Neuronal stem cell (in vitro differentiated cells): Measurements from ENCODE around the gene KCNQ1.

Experiments
- DNase-seq: peaks from one replicate; pipeline ENCODE4 v3.0.0-alpha.2; 2013; ENCODE audit warnings: low spot score
- H2AFZ ChIP-seq: one replicate; pipeline ENCODE4 v1.6.1; 2013; ENCODE audit warnings: mild to moderate bottlenecking, low read length, inconsistent platforms
- H2AK5ac ChIP-seq: 2 replicates; pipeline ENCODE4 v1.6.1; 2013; ENCODE audit warnings: low read depth, mild to moderate bottlenecking, inconsistent platforms, low read length, moderate library complexity, mixed read lengths
- H2BK120ac ChIP-seq: 2 replicates; pipeline ENCODE4 v1.6.1; 2013; ENCODE audit warnings: low read depth, mild to moderate bottlenecking, inconsistent platforms, low read length, moderate library complexity, mixed read lengths
- H2BK12ac ChIP-seq: one replicate; pipeline ENCODE4 v1.6.1; 2013; ENCODE audit warnings: low read length, inconsistent platforms
- H2BK15ac ChIP-seq: 2 replicates; pipeline ENCODE4 v1.6.1; 2013; ENCODE audit warnings: mild to moderate bottlenecking, low read length, inconsistent platforms, mixed read lengths
- H2BK5ac ChIP-seq: one replicate; pipeline ENCODE4 v1.6.1; 2013; ENCODE audit warnings: inconsistent platforms, mild to moderate bottlenecking, low read length, moderate library complexity
- H3K14ac ChIP-seq: one replicate; pipeline ENCODE4 v1.6.1; 2013; ENCODE audit warnings: low read length, inconsistent platforms
- H3K18ac ChIP-seq: 2 replicates; pipeline ENCODE4 v1.6.1; 2013; ENCODE audit warnings: low read length, inconsistent platforms
- H3K23ac ChIP-seq: 2 replicates; pipeline ENCODE4 v1.6.1; 2013; ENCODE audit warnings: low read depth, mild to moderate bottlenecking, mixed read lengths, low read length, inconsistent platforms; ENCODE audit not compliant: poor library complexity
- H3K27ac ChIP-seq: replicated peaks from 3 replicates; pipeline ENCODE4 v1.5.1; 2013; ENCODE audit warnings: low read length, inconsistent platforms
- H3K27me3 ChIP-seq, 3 experiments: 2 replicates each; pipeline ENCODE4 v1.6.1; 2013; ENCODE audit warnings: low read length in 3 of 3, mild to moderate bottlenecking in 2 of 3, inconsistent platforms in 1 of 3, low read depth in 1 of 3, mixed read lengths in 1 of 3, moderate library complexity in 1 of 3; ENCODE audit not compliant: control insufficient read depth in 3 of 3, insufficient read depth in 3 of 3
- H3K36me3 ChIP-seq, 2 donors: replicated peaks in 1 of 2; 2 replicates each; pipeline ENCODE4 v1.6.1; 2013; ENCODE audit warnings: low read length in 2 of 2; ENCODE audit not compliant: control insufficient read depth in 2 of 2, insufficient read depth in 2 of 2
- H3K4ac ChIP-seq: 2 replicates; pipeline ENCODE4 v1.6.1; 2013; ENCODE audit warnings: inconsistent platforms, mild to moderate bottlenecking, low read length, moderate library complexity
- H3K4me1 ChIP-seq, 2 donors: 1 replicate in 1 of 2; 2 replicates in 1 of 2; pipeline ENCODE4 v1.6.1; 2013; ENCODE audit warnings: low read length in 2 of 2, low read depth in 1 of 2; ENCODE audit not compliant: control insufficient read depth in 2 of 2, insufficient read depth in 1 of 2
- H3K4me2 ChIP-seq: one replicate; pipeline ENCODE4 v1.6.1; 2013; ENCODE audit warnings: mild to moderate bottlenecking, low read length, inconsistent platforms; ENCODE audit not compliant: insufficient read depth, poor library complexity, severe bottlenecking
- H3K4me3 ChIP-seq, 2 donors: 2 replicates each; pipeline ENCODE4 v1.5.1; 2013; ENCODE audit warnings: low read length in 2 of 2, mild to moderate bottlenecking in 2 of 2, inconsistent platforms in 1 of 2, moderate library complexity in 1 of 2
- H3K79me1 ChIP-seq: one replicate; pipeline ENCODE4 v1.6.1; 2013; ENCODE audit warnings: low read depth, mild to moderate bottlenecking, inconsistent platforms, low read length, moderate library complexity
- H3K9ac ChIP-seq: one replicate; pipeline ENCODE4 v1.6.1; 2013; ENCODE audit warnings: mild to moderate bottlenecking, low read depth, low read length, inconsistent platforms; ENCODE audit not compliant: poor library complexity
- H3K9me3 ChIP-seq, 2 donors: replicated peaks in 1 of 2; 2 replicates each; pipeline versions ENCODE3 to v1.6.1; 2013; ENCODE audit warnings: low read length in 2 of 2, mild to moderate bottlenecking in 2 of 2, inconsistent platforms in 1 of 2, low read depth in 1 of 2, mixed read lengths in 1 of 2, moderate library complexity in 1 of 2; ENCODE audit not compliant: control insufficient read depth in 2 of 2, insufficient read depth in 1 of 2
- H4K8ac ChIP-seq: one replicate; pipeline ENCODE4 v1.6.1; 2013; ENCODE audit warnings: low read depth, mild to moderate bottlenecking, inconsistent platforms, low read length, moderate library complexity
- H4K91ac ChIP-seq: one replicate; pipeline ENCODE4 v1.6.1; 2013; ENCODE audit warnings: low read length, low read depth, mild to moderate bottlenecking, inconsistent platforms; ENCODE audit not compliant: poor library complexity
- WGBS, 2 donors: extraction: QIAGEN DNeasy Blood & Tissue Kit; methylation state at CpG; one replicate each; pipeline ENCODE4 v1.1.7; 2013; ENCODE audit warnings: missing lambda C conversion rate in 2 of 2, mixed read lengths in 1 of 2; ENCODE audit not compliant: insufficient read length in 2 of 2, insufficient replicate concordance in 1 of 2; ENCODE audit errors: extremely low coverage in 2 of 2; 5-methylcytosine and 5-hydroxymethylcytosine counted together

The KCNQ1 gene

DNA sequence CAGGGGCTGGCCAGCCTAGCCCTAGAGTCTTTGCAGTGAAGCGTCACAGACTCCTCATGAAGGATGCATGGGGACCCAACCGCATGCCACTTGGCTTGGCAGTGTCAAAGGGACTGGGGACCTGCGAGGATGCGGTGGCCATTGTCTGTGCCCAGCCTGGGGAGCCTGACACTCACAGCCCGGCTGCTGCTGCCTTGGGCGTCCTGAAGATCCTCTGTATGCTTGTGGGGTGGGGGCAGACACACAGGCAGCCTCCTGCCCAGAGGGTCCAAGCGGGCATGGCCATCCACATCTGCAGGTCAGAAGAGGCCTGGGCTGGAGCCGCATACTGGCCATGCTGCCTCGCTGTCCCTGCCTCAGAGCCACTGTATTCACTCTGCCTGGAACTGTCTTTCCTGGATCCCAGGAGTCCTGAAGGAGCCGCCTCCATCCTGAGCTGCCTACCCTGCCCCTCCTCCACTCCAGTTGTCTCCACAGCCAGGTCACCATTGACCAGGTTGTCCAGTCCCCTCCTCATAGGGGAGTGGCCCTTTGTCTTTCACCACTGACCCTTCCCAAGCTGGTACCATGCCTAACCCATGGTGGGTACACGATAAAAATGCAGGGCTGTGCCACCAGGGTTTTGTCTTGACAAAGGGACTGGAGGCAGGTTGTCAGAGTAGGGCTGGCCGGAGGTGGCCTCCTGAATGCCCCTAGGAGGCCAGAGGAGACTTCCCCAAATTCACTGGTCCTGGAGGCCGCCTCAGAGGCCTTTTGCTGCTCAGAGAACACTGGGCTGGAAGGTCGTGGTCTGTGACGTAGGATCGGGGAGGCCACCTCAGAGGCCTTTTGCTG, 148.0 kb downstream of the KCNQ1 start:
- H3K14ac ChIP-seq = peak overlapping the region; percentile 10
- H3K4me2 ChIP-seq = no peak overlapping the region
- H3K36me3 ChIP-seq = no peaks in the 10 kb centered on the region
- peak overlapping the region; percentile 60 for H2BK5ac ChIP-seq
- H3K18ac ChIP-seq = peak overlapping the region; percentile 60
- no peak overlapping the region for H3K9ac ChIP-seq
- peak overlapping the region; percentile 54 for H2BK15ac ChIP-seq
- no peak overlapping the region for H2BK120ac ChIP-seq
- H3K4me1 ChIP-seq = peaks cover 0 to 12% of the 10 kb centered on the region in 2 donors
- peak overlapping the region; percentile 86 for H2AK5ac ChIP-seq
- no peak for DNase-seq
- no peak overlapping the region for H3K4me3 ChIP-seq
- peaks cover 2% of the 10 kb centered on the region for H3K79me1 ChIP-seq
- peaks cover 0 to 4% (median 0%) of the 10 kb centered on the region in 3 experiments for H3K27me3 ChIP-seq
- peak overlapping the region; percentile 16 for H2BK12ac ChIP-seq
- no peak overlapping the region for H2AFZ ChIP-seq
- H3K9me3 ChIP-seq = peaks cover 0 to 5% of the 10 kb centered on the region in 2 donors
- H3K27ac ChIP-seq = no peak overlapping the region
- whole genome bisulfite sequencing, 2 donors = no CpG with 5 or more reads among the region's 16 CpGs
- no peak overlapping the region for H3K4ac ChIP-seq
- H4K91ac ChIP-seq = peak overlapping the region; percentile 76
- H4K8ac ChIP-seq = no peak overlapping the region
- H3K23ac ChIP-seq = no peak overlapping the region

DNA sequence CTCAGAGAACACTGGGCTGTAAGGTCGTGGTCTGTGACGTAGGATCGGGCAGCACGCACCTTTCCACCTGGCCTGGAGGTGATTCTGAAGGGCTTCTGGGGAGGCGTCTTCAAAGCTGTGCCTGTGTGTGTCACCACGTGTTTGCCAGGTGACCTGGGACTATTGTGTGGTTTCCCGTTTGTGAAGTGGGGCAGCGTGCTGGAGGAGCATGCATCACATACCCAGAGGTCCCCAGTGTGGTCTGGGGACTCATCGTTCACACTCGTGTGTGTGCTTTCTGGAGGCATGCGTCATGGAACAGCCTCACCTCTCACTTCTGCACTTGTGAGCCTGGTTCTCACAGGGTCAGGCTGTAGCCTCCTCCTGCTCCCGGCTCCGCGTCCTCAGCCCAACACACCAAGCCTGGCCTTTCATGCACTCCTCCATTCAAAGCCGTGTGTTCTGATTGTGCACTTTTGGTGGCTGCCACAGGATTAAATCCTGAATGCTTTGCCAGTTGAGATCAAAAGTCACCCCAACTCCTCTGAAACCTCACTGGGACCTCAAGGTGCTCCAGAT, 148.7 kb downstream of the KCNQ1 start:
- WGBS, 2 donors = no CpG with 5 or more reads among the region's 15 CpGs
- Histone ChIP-seq H3K79me1 (peaks cover 2% of the 10 kb centered on the region), H3K36me3 (no peaks in the 10 kb centered on the region), H2BK15ac (peak overlapping the region; percentile 54), H4K8ac (no peak overlapping the region), H4K91ac (peak overlapping the region; percentile 76), H2BK5ac (peak overlapping the region; percentile 60), H3K4me3 (no peak overlapping the region), H3K27me3 (peaks cover 0 to 4% (median 0%) of the 10 kb centered on the region in 3 experiments), H3K4me1 (peaks cover 0 to 12% of the 10 kb centered on the region in 2 donors), H3K27ac (no peak overlapping the region), H3K4me2 (no peak overlapping the region), H2BK12ac (no peak overlapping the region), H3K23ac (no peak overlapping the region), H3K9ac (no peak overlapping the region), H3K14ac (peak overlapping the region; percentile 17), H2BK120ac (no peak overlapping the region), H3K4ac (no peak overlapping the region), H2AK5ac (peak overlapping the region; percentile 6), H3K9me3 (peaks cover 2 to 5% of the 10 kb centered on the region in 2 donors), H2AFZ (no peak overlapping the region), H3K18ac (no peak overlapping the region)
- DNase-seq = no peak

DNA sequence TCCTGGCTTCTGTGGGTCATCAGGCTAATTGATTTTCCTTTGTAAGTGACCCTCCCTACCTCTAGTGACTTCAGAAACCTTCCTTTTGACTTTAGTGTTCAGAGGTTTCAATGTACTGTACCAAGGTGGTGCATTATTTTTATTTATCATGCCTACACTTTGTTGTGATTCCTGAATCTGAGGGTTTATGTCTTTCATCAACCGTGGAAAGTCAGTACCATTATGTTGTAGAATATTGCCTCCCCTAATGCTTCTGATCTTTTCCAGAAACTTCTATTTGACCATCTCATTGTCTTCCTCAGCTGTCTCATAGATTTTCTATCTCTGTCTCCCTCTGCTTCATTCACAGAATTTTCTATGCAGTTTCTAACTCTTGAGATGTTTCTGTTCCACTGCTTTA, 149.5 kb downstream of the KCNQ1 start:
- H3K4me1 ChIP-seq = peaks cover 0 to 12% of the 10 kb centered on the region in 2 donors
- H4K8ac ChIP-seq = no peak overlapping the region
- H2BK5ac ChIP-seq = no peak overlapping the region
- no peak overlapping the region for H3K27ac ChIP-seq
- H3K4ac ChIP-seq = no peak overlapping the region
- H3K14ac ChIP-seq = no peak overlapping the region
- H2BK12ac ChIP-seq = no peak overlapping the region
- no CpG with 5 or more reads among the region's 1 CpG for WGBS, 2 donors
- no peak overlapping the region for H2BK120ac ChIP-seq
- peaks cover 2% of the 10 kb centered on the region for H3K79me1 ChIP-seq
- H3K27me3 ChIP-seq = peaks cover 0 to 2% (median 0%) of the 10 kb centered on the region in 3 experiments
- H4K91ac ChIP-seq = no peak overlapping the region
- no peak overlapping the region for H3K18ac ChIP-seq
- no peak overlapping the region for H2AFZ ChIP-seq
- H3K4me3 ChIP-seq = no peak overlapping the region
- peaks cover 4 to 5% of the 10 kb centered on the region in 2 donors for H3K9me3 ChIP-seq
- no peaks in the 10 kb centered on the region for H3K36me3 ChIP-seq
- H3K9ac ChIP-seq = no peak overlapping the region
- no peak overlapping the region for H3K4me2 ChIP-seq
- H2BK15ac ChIP-seq = no peak overlapping the region
- H2AK5ac ChIP-seq = no peak overlapping the region
- H3K23ac ChIP-seq = no peak overlapping the region
- DNase-seq = no peak

DNA sequence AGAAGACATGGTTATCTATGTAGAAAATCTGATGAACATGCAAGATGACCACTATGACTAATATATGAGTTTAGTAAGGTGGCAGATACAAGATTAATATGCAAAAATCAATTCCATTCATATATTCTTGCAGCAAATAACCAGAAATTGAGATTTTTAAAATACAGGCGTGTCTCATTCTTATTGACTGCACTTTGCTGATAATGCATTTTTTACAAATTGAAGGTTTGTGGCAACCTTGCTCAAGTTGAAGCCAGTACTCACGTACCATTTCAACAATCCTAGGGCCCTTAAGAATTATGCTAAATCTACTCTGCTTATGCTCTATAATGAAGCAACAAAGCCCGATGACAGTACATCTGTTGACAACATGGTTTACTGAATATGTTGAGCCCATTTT, 150.4 kb downstream of the KCNQ1 start:
- Histone ChIP-seq H3K23ac (no peak overlapping the region), H3K14ac (no peak overlapping the region), H4K8ac (no peak overlapping the region), H3K27me3 (no peaks in the 10 kb centered on the region), H4K91ac (no peak overlapping the region), H3K9me3 (peaks cover 4 to 8% of the 10 kb centered on the region in 2 donors), H3K9ac (no peak overlapping the region), H3K4me2 (no peak overlapping the region), H2BK5ac (no peak overlapping the region), H3K27ac (no peak overlapping the region), H2BK120ac (no peak overlapping the region), H3K4ac (no peak overlapping the region), H2AK5ac (no peak overlapping the region), H3K79me1 (peaks cover 2% of the 10 kb centered on the region), H2BK15ac (no peak overlapping the region), H2AFZ (no peak overlapping the region), H3K4me1 (peaks cover 2 to 12% of the 10 kb centered on the region in 2 donors), H2BK12ac (no peak overlapping the region), H3K18ac (no peak overlapping the region), H3K4me3 (no peak overlapping the region), H3K36me3 (no peaks in the 10 kb centered on the region)
- DNase-seq = no peak
- no CpG with 5 or more reads among the region's 3 CpGs for WGBS, 2 donors
